HepG2 (cell line): ENCODE data around the gene ATP6V1G2. TPM values are rescaled to one million over a fixed set of nuclear protein-coding genes. Genes with fewer than 3 reads are reported as not detected.

Experiments used
- AGO1 ChIP-seq: fragments of 200-400 bp; formaldehyde crosslinking; IDR thresholded peaks from 2 replicates; pipeline ENCODE4 v1.6.1; 2017; ENCODE audit warnings: mild to moderate bottlenecking, low read depth, low read length, moderate library complexity; ENCODE audit not compliant: poor library complexity, severe bottlenecking
- ARID5B ChIP-seq: IDR thresholded peaks from 2 replicates; pipeline ENCODE4 v1.4.0; 2020; ENCODE audit warnings: mild to moderate bottlenecking, missing genetic modification reagents
- FIP1L1 ChIP-seq: fragments of 200-400 bp; formaldehyde crosslinking; IDR thresholded peaks from 2 replicates; pipeline ENCODE4 v1.6.1; 2018; ENCODE audit warnings: low read depth, mild to moderate bottlenecking, low read length, moderate library complexity, borderline replicate concordance; ENCODE audit not compliant: insufficient read depth
- FOXP1 ChIP-seq, 2 experiments: fragments of 450-650 bp in 1 of 2; IDR thresholded peaks; 2 replicates each; pipeline ENCODE4 v1.6.1; 2017 to 2018; ENCODE audit warnings: antibody characterized with exemption in 1 of 2
- KDM4B ChIP-seq: sonication (generic); formaldehyde crosslinking; IDR thresholded peaks from 2 replicates; pipeline ENCODE4 v1.4.0; 2020; ENCODE audit warnings: missing genetic modification reagents
- MXI1 ChIP-seq: IDR thresholded peaks from 3 replicates; pipeline ENCODE4 v1.6.1; 2012; ENCODE audit warnings: low read depth, low read length, inconsistent platforms, borderline replicate concordance
- RBM22 ChIP-seq: fragments of 200-400 bp; formaldehyde crosslinking; optimal IDR thresholded peaks from 2 replicates; pipeline ENCODE3; 2017; ENCODE audit warnings: mild to moderate bottlenecking, low read length, moderate library complexity
- SMAD3 ChIP-seq: sonication (generic); formaldehyde crosslinking; IDR thresholded peaks from 2 replicates; pipeline ENCODE4 v1.4.0; 2020; ENCODE audit warnings: missing genetic modification reagents
- SP5 ChIP-seq: IDR thresholded peaks from 2 replicates; pipeline ENCODE4 v1.6.1; 2016; ENCODE audit warnings: low read depth, borderline replicate concordance
- STAG1 ChIP-seq: sonication (generic); formaldehyde crosslinking; IDR thresholded peaks from 2 replicates; pipeline ENCODE4 v1.4.0; 2020; ENCODE audit warnings: missing genetic modification reagents
- TBP ChIP-seq: sonication (generic); formaldehyde crosslinking; IDR thresholded peaks from 2 replicates; pipeline ENCODE4 v1.5.0; 2020; ENCODE audit warnings: missing genetic modification reagents
- ZBTB4 ChIP-seq: sonication (generic); formaldehyde crosslinking; IDR thresholded peaks from 2 replicates; pipeline ENCODE4 v1.4.0; 2020; ENCODE audit warnings: missing genetic modification reagents, mild to moderate bottlenecking, borderline replicate concordance
- ZNF552 ChIP-seq: sonication (generic); formaldehyde crosslinking; IDR thresholded peaks from 2 replicates; pipeline ENCODE4 v1.9.0; 2022; ENCODE audit warnings: missing genetic modification reagents, mild to moderate bottlenecking, borderline replicate concordance
- ZNF777 ChIP-seq: sonication (generic); formaldehyde crosslinking; IDR thresholded peaks from 2 replicates; pipeline ENCODE4 v1.4.0; 2020; ENCODE audit warnings: missing genetic modification reagents
- ZNF792 ChIP-seq: IDR thresholded peaks from 2 replicates; pipeline ENCODE4 v1.6.1; 2016
- polyA plus RNA-seq, 8 experiments: library from polyadenylated mRNA; depleted of rRNA in 3 of 8; stranded (reverse) in 7 of 8; unstranded in 1 of 8; fragments of >200 nt; fragmentation: Illumina TruSeq in 4 of 8; extraction: Trizol in 4 of 8; gene quantifications; 2 replicates each; pipeline versions ENCODE4 v1.2.1 to v1.2.3, GENCODE V29; 2011 to 2016; ENCODE audit warnings: low read depth in 4 of 8, missing spikeins in 1 of 8, mixed read lengths in 1 of 8; ENCODE audit not compliant: insufficient read depth in 1 of 8
- total RNA-seq, 5 experiments: library from RNA; depleted of rRNA; stranded (reverse); fragments of >200 nt; fragmentation: Illumina TruSeq; extraction: Trizol; gene quantifications; 2 replicates each; pipeline ENCODE4 v1.2.3, GENCODE V29; 2016; ENCODE audit warnings: low read depth in 1 of 5
- TF ChIP-seq, protein P1 (sequence below): sonication (generic); formaldehyde crosslinking; IDR thresholded peaks from 2 replicates; pipeline ENCODE4 v1.4.0; 2020; ENCODE audit warnings: missing genetic modification reagents
- TF ChIP-seq, protein P2 (sequence below): sonication (generic); formaldehyde crosslinking; IDR thresholded peaks from 2 replicates; pipeline ENCODE4 v1.8.0; 2022; ENCODE audit warnings: missing genetic modification reagents, mild to moderate bottlenecking, moderate library complexity, borderline replicate concordance

ATP6V1G2 gene
- total and polyA plus RNA-seq, 2 of the 13 experiments (the other 11 are each of a cell fraction or from before 2014, with no cell fraction given) = 0.27 to 0.83 TPM

GRCh38 chr6:31534521-31535040, 11.8 kb downstream of the ATP6V1G2 start (continued):
- TF ChIP-seq, protein P1, sequence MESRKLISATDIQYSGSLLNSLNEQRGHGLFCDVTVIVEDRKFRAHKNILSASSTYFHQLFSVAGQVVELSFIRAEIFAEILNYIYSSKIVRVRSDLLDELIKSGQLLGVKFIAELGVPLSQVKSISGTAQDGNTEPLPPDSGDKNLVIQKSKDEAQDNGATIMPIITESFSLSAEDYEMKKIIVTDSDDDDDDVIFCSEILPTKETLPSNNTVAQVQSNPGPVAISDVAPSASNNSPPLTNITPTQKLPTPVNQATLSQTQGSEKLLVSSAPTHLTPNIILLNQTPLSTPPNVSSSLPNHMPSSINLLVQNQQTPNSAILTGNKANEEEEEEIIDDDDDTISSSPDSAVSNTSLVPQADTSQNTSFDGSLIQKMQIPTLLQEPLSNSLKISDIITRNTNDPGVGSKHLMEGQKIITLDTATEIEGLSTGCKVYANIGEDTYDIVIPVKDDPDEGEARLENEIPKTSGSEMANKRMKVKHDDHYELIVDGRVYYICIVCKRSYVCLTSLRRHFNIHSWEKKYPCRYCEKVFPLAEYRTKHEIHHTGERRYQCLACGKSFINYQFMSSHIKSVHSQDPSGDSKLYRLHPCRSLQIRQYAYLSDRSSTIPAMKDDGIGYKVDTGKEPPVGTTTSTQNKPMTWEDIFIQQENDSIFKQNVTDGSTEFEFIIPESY (CRISPR knock-in tag) = peak; percentile 56; the same call in 1 of the 2 replicates
- TF ChIP-seq FOXP1 (IDR thresholded peaks at IDR 0.05) (no peak), FOXP1 (CRISPR knock-in tag; IDR thresholded peaks at IDR 0.05) (no peak), ZNF777 (no peak), MXI1 (no peak), SMAD3 (no peak), ZNF552 (CRISPR knock-in tag) (no peak), KDM4B (CRISPR knock-in tag) (no peak), ZBTB4 (no peak), FIP1L1 (0 out of 2 replicates have a peak, but pooled peaks have one; percentile 51), ARID5B (no peak), AGO1 (peak; percentile 29), ZNF792 (CRISPR knock-in tag) (no peak), TBP (CRISPR knock-in tag) (no peak), STAG1 (no peak), RBM22 (peak; percentile 67), SP5 (CRISPR knock-in tag) (no peak)
- TF ChIP-seq, protein P2, sequence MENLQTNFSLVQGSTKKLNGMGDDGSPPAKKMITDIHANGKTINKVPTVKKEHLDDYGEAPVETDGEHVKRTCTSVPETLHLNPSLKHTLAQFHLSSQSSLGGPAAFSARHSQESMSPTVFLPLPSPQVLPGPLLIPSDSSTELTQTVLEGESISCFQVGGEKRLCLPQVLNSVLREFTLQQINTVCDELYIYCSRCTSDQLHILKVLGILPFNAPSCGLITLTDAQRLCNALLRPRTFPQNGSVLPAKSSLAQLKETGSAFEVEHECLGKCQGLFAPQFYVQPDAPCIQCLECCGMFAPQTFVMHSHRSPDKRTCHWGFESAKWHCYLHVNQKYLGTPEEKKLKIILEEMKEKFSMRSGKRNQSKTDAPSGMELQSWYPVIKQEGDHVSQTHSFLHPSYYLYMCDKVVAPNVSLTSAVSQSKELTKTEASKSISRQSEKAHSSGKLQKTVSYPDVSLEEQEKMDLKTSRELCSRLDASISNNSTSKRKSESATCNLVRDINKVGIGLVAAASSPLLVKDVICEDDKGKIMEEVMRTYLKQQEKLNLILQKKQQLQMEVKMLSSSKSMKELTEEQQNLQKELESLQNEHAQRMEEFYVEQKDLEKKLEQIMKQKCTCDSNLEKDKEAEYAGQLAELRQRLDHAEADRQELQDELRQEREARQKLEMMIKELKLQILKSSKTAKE (CRISPR knock-in tag) = no peak
